ENCODE data around the gene MGAT4A.

The MGAT4A gene

DNA sequence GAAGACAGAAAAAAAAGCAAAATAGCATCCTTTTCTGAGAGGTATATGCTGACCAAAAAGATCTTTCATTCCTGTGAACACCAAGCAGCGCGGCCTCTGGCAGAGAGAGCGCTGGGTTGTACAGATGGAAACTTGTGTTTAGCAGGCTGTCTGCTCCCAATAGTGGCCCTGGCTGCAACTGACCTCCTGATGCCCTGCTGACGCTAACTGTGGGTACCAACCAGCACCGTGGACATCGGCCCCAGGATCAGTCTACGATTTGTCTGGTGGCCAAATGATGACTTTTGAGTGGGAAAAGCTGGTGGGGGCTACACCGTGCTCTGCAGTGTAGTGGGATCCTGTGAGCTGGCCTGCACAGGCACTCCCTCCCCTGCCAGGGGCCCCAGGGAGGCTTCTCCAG lies 138.4 kb downstream of the MGAT4A start:
- TF ChIP-seq, protein P1, sequence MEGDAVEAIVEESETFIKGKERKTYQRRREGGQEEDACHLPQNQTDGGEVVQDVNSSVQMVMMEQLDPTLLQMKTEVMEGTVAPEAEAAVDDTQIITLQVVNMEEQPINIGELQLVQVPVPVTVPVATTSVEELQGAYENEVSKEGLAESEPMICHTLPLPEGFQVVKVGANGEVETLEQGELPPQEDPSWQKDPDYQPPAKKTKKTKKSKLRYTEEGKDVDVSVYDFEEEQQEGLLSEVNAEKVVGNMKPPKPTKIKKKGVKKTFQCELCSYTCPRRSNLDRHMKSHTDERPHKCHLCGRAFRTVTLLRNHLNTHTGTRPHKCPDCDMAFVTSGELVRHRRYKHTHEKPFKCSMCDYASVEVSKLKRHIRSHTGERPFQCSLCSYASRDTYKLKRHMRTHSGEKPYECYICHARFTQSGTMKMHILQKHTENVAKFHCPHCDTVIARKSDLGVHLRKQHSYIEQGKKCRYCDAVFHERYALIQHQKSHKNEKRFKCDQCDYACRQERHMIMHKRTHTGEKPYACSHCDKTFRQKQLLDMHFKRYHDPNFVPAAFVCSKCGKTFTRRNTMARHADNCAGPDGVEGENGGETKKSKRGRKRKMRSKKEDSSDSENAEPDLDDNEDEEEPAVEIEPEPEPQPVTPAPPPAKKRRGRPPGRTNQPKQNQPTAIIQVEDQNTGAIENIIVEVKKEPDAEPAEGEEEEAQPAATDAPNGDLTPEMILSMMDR (IDR thresholded peaks at IDR 0.05; ENCODE audit: extremely low read depth, insufficient read depth, missing control alignments): no peak
- DNase-seq (ENCODE audit: low spot score): no peak
- in situ Hi-C loops (cut with MboI; ENCODE audit: low pct_unique_long_range_greater_than_20kb, low sequenced_read_pairs, unreplicated experiment): no loop called here

DNA sequence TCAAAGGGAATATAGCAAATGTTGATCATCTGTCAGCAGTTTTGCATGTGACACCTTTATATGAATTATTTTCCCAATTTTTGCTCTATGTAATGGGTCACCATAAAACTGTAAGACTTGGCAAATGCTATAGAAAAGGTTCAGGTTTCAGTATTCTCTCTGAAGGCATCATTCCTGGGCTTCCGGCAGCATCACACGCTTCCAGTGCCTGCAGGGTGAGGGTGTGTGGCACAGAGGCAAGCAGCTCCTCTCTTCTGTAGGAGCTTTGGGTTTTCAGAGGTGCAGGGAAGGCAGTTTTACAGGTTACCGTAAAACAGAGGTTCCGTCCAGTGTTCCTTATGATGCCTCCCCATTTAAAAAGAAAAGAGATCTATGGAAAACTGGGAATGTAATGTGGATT lies 141.4 kb downstream of the MGAT4A start:
- TF ChIP-seq, protein P1 (IDR thresholded peaks at IDR 0.05; ENCODE audit: extremely low read depth, insufficient read depth, missing control alignments): no peak
- in situ Hi-C loops (cut with MboI; ENCODE audit: low pct_unique_long_range_greater_than_20kb, low sequenced_read_pairs, unreplicated experiment): no loop called here
- DNase-seq (ENCODE audit: low spot score): no peak

DNA sequence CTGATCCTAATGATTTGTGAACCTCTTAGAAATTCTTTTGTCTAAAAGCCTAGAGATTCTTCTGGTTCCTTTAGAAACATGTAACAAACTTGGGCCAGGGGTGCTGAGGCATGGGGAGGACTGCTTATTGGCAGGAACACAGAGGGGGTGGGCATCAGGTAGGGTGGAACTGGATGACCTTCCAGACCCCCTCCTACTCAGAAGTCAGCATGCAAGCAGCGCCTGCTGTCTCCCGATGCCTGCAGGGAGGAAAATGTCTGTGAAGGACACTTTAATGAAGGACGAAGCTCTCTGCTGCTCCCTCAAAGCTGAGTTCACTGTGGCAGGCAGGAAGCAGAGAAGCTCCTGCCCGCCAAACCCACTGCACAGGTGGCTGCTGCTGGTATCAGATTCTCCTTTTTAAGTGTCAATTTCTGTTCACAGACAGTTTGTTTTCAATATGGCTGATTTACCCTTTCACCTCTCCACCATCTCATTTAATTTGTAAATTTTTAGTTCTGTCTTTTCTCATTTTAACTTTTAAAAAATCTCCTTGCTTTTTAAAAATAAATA lies 142.0 kb downstream of the MGAT4A start:
- DNase-seq (ENCODE audit: low spot score): no peak
- TF ChIP-seq, protein P1 (IDR thresholded peaks at IDR 0.05; ENCODE audit: extremely low read depth, insufficient read depth, missing control alignments): no peak
- in situ Hi-C loops (cut with MboI; ENCODE audit: low pct_unique_long_range_greater_than_20kb, low sequenced_read_pairs, unreplicated experiment): no loop called here

DNA sequence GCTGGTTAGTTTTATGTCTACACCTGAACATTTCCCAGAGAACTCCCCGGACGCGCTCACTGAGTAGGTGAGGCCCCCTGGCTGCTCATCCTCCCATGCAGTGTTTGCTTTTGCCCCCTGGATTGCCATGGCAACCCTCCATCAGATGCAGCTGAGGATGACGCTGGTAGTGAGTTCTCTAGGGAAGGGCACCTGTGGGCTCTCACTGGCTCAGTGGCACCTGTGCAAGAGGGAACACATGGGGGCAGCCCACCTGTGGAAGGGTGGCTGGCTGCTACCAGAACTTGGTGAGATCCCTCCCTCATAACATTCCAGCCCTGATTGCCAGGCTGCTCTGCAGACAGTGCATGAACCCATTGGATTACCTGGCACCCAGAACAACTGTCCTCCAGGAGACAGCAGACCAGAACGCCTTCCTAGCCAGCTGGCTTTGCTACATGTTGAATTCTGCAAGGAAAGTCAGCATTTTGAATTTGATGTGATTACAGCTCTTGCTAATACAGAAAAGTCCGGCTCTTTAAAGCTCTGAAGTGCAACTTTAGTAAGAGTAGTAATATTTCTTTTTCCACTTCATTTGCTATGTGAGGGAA lies 144.3 kb downstream of the MGAT4A start:
- TF ChIP-seq, protein P1 (IDR thresholded peaks at IDR 0.05; ENCODE audit: extremely low read depth, insufficient read depth, missing control alignments): no peak
- in situ Hi-C loops (cut with MboI; ENCODE audit: low pct_unique_long_range_greater_than_20kb, low sequenced_read_pairs, unreplicated experiment): no loop called here
- DNase-seq (ENCODE audit: low spot score): no peak

DNA sequence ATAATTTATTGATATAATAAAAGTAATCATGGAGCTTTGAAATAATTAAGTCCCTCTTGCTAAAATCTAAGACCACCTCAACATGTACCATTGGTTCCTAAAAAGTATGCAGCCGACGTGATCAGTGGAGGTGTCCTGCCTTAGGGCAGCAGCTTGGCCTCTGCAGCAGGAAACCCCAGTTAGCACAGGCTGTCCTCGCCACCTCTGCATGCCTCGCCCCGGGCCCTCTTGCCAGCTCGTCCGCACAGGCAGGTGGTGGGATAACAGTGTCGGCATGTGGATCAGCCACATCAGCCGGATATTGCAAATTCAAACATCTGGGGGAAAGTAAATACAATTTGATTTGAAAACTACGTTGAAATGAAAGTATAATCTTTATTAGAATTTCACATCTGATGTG lies 145.5 kb downstream of the MGAT4A start:
- no peak for DNase-seq (ENCODE audit: low spot score)
- in situ Hi-C loops (cut with MboI; ENCODE audit: low pct_unique_long_range_greater_than_20kb, low sequenced_read_pairs, unreplicated experiment): no loop called here
- TF ChIP-seq, protein P1 (IDR thresholded peaks at IDR 0.05; ENCODE audit: extremely low read depth, insufficient read depth, missing control alignments): no peak

DNA sequence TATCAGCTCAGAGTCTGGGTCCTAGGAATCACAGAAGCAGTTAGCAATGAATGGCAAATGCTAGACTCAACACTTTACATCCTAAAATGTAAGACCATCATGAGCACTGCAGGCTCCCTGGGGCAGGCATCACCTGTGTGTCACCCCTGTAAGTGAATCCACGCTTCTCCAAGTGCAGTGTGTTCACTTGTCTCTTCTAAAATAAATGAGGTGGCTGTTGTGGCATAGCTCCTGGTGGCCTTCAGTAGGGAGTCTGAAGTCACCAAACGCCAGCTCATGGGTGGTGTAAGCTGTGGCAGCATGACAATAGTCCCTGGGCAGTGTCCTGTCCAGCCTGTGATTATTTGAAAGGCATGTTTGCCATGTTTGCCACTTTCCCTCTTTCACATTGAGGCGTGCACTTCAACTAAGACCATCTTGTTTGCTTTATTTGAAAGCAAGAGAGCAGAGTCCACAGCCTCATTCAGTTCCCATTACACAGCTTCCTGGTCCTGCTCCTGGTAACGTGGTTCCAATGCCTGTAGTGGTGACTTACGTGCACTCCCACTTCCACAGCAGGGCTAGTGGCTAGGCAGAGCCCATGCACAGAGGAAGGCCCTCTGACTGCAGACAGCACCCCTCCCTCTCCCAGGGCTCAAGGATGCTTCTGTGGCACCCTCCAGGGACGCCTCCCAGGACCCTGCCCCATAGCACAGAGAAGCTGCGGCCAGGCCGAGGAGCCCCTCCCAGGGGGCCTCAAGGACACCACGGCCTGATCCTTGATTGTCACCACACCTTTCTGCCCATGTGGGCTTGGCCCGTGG lies 146.9 kb downstream of the MGAT4A start:
- in situ Hi-C loops (cut with MboI; ENCODE audit: low pct_unique_long_range_greater_than_20kb, low sequenced_read_pairs, unreplicated experiment): no loop called here
- no peak for DNase-seq (ENCODE audit: low spot score)

More for the DNA sequence above, 146.9 kb downstream of the MGAT4A start:
- TF ChIP-seq, protein P1 (IDR thresholded peaks at IDR 0.05; ENCODE audit: extremely low read depth, insufficient read depth, missing control alignments): no peak

All from GM13977 (cell line).